Stimulated activated CD8-positive, alpha-beta memory T cell treated with anti-CD3 and anti-CD28 coated beads, Interleukin-15, amount 100 ng/mL, for 48 hours (primary cell): ENCODE data around the gene FAM184A.
"Not testable (repeated sequence)": the region's sequence is repeated elsewhere in the genome, so short reads cannot be mapped to it uniquely, and the experiment has no call there.

Source experiments
- DNase-seq, 2 donors: peaks; one replicate each; pipeline ENCODE4 v3.0.0-alpha.2; 2020; ENCODE audit warnings: low read depth in 2 of 2

The FAM184A gene, protein sequence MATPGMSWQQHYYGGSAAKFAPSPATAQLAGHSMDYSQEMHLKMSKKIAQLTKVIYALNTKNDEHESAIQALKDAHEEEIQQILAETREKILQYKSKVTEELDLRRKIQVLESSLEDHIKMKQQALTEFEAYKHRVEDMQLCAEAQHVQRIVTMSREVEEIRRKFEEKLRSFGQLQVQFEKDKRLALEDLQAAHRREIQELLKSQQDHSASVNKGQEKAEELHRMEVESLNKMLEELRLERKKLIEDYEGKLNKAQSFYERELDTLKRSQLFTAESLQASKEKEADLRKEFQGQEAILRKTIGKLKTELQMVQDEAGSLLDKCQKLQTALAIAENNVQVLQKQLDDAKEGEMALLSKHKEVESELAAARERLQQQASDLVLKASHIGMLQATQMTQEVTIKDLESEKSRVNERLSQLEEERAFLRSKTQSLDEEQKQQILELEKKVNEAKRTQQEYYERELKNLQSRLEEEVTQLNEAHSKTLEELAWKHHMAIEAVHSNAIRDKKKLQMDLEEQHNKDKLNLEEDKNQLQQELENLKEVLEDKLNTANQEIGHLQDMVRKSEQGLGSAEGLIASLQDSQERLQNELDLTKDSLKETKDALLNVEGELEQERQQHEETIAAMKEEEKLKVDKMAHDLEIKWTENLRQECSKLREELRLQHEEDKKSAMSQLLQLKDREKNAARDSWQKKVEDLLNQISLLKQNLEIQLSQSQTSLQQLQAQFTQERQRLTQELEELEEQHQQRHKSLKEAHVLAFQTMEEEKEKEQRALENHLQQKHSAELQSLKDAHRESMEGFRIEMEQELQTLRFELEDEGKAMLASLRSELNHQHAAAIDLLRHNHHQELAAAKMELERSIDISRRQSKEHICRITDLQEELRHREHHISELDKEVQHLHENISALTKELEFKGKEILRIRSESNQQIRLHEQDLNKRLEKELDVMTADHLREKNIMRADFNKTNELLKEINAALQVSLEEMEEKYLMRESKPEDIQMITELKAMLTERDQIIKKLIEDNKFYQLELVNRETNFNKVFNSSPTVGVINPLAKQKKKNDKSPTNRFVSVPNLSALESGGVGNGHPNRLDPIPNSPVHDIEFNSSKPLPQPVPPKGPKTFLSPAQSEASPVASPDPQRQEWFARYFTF

DNA sequence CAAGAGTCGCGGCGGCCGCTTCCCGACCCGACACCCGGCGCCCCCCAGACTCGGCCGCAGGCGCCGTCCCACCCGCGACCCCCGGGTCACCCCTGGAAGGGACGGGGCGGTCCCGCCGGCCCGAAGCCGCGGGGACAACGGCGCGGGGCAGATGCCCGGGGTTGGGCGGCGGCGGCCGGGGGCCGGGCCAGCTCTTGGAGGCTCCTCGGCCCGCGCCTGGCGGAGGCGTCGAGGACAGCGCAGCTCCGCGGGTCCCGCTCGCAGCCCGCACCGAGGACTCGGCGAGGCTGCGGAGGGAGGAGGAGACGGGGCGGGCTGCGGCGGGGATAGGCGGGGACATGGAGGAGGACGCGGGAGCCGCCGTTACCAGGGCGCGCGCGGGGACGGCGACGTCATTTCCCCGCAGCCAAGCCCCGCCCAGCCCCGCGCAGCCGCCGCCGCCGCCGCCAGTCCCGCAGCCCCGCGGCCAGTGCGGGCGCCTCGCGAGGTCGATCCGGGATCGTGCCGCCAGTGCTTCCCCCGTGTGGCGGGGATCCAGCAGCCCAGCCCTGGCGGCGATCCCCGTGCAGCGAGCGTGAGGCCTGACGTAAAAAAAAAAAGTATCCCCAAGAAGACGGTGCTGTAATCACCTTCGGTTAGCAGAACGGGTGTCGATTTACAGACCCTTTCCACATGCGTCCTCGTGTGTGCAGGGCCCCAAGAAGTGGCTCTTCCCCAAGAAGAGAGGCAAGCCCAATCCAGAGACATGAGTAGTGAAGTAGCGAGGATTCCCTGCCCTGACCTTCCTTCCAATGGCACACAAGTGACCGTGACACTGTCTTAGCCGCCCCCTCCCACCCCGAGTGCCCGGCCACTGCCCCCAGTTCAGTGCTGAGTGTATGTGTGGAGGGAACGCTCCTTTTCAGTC is at the start of gene FAM184A:
TSS of gene FAM184A (minus strand) at position 289 of the 907 bp plus-strand sequence. CDS start 365 bp downstream, outside the sequence.
- DNase-seq: peak; percentile 44 to 52

DNA sequence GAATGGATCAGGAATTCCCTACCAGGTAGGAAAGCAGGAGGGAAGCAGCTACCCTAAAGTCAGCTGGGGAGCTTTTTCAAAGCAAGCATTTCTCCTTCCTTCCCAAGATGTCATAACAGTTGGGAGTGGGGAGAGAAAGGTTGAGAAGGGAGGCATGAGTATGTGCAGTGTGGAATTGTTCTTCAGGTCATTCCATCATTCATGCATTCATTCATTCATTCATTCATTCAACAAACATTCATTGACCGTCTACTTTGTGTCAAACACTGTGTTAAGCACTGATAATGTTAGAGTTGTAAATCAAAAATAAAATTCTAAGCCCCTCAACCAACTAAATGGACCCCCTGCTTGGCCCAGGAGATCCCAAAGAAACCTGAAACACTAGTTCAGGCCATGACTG is 49.2 kb upstream of the FAM184A start:
- no peak for DNase-seq

DNA sequence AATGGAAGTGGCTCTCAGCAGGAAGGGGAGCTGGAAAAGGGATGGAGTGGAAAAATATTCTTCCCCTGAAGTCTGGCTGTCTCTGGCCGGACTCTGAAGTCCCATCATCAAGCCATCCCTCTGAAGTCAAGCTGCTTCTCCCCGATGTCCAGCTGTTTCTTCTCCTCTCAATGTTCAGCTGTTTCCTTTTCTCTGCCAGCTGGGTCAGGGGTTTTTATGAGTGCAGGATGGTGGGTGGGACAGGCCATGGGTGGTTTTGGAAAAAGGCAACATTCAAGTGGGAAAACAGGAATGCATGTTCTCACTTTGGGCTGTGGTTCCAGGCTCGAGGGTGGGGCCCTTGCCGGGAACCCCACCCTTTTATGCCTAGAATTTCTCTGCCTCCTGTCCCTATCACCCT is 48.4 kb upstream of the FAM184A start:
- no peak for DNase-seq

DNA sequence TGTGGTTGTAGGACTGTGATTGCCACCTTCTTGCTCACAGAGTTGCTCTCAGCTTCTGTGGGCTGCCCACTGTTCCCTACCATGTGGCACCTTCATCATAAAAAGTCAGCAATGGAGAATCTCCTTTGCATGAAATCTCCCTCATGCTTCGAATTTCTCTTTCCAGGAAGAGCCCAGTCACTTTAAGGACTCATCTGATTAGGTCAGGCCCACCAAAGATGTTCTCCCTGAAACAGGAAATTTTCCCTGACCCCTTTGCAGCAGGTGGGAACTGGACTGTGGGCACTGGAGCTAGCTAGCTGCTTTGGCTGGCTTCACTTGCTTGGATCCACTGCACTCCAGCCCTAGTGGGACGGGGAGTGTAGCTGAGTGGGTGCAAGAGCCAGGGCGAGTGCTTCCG is 47.7 kb upstream of the FAM184A start:
- no peak for DNase-seq

DNA sequence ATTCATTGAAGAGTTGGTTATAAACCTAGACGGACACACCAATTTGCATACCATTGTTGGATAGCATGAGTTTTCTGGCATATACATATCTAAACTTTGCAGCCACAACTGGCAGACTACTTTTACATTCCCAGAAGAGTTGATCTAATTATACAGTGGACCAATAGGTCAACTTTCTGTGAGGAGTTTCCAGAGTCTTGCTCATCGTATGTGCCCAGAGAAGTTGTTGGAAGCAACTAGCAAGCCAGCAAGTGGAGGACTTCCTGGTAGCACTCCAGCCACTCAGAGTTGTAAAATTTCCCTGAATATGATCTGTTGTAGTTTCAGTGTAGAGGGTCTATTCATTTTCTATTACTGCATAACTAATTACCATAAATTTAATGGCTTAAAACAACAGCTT is 47.1 kb upstream of the FAM184A start:
- DNase-seq: no peak

DNA sequence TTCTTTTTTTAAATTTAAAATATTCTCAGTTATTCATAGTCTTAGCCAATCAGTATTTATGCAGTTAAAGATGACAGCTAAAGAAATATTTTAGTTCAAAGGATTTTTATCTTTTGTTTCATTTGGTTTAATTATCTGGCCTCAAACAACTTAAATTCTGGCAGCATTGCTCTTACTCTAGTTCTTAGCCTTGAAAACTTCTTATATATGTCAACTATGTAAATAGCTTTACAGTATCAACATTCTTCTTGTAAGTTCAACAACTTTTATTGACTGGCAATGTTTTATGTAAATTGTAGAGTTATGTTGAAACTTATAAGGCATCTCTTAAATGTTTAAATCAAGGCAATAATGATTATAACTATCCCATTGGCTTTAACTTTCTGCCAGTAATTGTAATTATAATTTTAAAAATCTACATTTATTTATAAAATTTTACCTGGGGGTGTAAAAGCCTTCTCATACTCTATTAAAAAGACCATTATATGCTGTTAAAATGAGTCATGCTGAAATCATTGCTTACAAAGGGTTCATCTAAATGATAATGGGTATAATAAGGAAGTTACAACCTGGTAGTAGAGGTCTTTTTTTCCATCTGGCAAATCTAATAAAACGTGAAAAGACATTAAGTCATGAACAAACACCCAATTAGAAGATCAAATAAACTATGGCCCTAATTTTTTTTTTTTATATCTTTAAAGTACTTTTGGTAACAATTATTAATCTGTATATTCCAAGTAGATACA is 45.8 kb upstream of the FAM184A start:
- no peak for DNase-seq

DNA sequence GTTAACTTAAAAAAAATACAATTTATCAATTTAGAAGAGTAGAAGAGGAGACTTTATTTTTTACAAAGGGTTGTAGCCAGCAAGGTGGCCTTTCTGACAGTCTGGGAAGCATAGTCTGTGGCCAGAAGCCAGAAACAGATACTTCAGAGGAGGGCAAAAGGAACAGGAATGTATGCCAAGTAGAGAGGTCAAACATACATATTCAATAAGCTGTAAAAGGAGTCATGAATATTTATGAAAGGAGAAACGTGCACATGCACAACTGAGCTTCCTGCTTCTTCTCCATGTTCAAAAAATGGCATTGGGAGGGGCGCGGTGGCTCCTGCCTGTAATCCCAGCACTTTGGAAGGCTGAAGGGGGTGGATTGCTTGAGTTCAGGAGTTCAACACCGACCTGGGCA is 43.9 kb upstream of the FAM184A start:
- DNase-seq: no peak

DNA sequence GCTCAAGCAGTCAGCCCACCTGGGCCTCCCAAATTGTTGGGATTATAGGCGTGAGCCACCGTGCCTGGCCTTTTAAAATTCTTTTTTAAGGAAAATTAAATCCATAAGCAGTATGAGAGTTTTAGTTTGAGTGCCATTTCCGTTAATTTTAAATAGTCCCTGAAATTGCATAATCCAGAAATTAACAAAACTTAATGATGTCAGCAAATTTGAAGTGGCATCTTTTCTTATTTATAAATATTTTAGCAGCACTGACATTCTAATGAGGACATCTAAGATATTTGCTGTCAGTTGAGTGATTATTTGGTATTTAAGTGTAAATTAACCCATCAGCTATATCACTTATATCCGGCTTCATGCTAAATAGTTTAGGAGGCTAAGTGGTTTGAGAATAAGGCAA is 42.9 kb upstream of the FAM184A start:
- no peak for DNase-seq

DNA sequence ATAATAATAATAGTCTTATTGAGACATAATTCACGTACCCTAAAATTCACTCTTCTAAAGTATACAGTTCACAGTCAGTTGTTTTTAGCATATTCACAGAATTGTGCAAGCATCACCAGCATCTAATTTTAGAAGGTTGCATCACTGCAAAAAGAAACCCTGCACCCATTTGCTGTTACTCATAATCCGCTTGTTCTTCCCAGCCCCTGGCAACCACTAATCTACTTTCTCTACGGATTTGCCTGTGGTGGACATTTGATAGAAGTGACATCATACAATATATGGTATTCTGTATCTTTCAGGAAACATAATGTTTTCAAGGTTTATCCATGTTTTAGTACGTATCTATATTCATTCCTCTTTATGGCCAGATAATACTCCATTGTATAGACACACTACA is 41.5 kb upstream of the FAM184A start:
- no peak for DNase-seq

DNA sequence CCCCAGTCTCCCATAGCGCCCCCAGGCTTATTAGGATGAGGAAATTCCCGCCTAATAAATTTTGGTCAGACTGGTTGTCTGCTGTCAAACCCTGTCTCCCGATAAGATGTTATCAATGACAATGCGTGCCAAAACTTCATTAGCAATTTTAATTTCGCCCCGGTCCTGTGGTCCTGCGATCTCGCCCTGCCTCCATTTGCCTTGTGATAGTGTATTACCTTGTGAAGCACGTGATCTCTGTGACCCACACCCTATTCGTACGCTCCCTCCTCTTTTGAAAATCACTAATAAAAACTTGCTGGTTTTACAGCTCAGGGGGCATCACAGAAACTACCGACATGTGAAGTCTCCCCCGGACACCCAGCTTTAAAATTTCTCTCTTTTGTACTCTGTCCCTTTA is 40.6 kb upstream of the FAM184A start:
- DNase-seq: not testable (repeated sequence)

DNA sequence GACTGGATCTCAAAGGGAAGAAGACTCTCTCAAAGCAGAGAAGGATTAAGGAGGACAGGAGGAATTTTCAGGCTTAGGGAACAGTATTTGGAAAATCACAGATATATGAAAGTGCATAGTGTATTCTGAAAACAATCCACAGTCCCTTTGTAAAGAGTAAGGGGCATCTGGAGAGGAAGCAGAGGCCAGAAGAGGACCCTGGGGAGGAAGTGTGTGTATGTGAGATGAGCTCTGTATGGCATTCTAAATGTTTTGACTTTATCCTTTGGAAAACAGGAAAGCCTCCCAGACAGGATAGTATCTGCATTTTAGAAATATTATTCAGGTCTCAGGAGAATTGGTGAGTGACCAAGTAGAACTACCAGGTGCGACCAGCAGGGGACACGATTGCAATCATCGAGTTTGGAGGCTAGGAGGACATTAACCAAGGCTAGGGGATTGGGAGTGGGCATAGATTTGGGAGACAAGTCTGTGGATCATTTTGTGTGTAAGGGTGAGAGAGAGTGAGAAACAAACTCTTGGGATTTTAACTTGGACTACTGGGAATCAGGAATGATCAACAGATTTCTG is 38.3 kb upstream of the FAM184A start:
- no peak for DNase-seq

DNA sequence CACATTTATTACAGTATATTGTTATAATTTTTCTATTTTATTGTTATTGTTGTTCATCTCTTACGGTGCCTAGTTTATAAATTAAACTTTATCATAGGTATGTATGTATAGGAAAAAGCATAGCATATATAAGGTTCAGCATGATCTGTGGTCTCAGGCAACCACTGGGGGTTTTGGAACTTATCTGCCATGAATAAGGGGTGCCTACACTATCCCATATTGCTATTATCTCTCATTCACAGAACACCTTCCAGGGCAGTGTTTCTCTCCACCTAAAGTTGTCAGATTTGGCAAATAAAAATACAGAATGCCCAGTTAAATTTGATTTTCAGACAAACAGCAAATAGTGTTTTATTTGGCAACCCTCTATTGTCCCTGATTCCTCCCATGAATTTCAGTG is 35.5 kb upstream of the FAM184A start:
- no peak for DNase-seq

DNA sequence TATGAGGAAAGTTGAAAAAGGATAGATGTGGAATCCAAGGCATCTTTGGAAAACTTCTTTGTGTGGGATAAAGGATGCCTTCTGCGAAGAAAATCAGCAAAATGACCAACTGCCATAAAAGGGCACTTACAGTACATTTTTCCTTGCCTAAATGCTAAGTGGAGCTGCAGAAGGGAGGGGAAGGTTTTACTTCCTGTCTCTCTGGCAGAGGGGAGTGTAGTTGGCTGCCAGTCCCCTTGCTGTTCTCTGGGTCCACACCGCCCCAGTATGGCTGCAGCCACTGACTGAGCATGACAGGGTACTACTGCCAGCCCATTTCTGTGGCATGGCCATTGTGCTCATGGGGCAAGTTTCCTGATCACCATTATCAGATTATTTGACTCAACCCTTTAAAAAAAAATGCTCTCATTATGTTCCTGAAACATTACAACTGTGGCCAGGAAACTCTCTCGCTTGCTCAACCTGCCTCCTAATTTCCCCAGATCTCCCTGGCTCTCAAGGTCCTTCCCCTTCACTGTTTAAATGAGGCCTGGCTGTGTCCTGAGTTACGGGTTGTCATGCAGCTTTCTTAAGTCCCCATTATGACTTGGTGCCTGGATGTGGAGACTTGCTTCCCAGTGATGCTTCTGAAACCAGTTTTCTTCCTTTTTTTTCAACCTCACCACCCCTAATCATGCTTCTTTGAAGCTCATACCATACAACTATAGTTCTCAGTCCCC is 34.5 kb upstream of the FAM184A start:
- DNase-seq: no peak

DNA sequence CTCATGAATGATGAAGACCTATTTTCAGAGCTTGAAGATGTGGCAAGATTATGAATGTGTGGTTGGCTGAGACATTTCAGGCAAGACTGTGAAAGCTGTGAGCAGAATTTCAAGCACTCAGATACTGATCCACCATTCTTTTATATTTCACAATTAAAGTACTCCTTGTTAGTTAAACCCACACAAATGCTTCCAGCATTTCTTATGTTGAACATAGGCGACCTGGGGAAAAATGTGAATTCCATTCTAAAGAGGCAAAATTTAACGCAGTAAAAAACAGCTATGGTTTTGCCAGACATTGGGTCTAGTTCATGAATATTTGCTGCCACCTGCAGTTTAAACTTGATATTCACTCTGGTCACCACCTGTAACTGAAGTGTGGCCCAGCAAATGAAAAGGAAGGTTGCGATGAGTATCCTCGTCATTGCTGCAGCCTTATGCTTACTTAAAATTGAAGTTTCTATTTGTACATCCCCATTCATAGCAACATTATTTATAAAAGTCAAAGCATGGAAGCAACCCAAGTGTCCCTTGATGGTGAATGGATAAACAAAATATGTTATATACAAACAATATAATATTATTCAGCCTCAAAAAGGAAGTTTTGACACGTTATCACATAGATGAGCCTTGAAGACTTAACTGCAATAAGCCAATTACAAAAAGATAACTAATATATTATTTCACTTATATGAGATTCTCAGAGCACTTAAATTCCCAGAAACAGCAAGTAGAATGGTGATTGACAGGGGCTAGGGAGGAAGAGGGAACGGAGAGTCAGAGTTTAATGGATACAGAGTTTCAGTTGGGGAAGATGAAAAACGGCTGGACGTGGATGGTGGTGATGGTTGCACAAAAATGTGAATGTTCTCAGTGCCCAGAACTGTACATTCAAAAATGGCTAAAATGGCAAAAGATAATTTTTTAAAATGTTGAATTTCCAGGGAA is 32.4 kb upstream of the FAM184A start:
- DNase-seq: no peak

DNA sequence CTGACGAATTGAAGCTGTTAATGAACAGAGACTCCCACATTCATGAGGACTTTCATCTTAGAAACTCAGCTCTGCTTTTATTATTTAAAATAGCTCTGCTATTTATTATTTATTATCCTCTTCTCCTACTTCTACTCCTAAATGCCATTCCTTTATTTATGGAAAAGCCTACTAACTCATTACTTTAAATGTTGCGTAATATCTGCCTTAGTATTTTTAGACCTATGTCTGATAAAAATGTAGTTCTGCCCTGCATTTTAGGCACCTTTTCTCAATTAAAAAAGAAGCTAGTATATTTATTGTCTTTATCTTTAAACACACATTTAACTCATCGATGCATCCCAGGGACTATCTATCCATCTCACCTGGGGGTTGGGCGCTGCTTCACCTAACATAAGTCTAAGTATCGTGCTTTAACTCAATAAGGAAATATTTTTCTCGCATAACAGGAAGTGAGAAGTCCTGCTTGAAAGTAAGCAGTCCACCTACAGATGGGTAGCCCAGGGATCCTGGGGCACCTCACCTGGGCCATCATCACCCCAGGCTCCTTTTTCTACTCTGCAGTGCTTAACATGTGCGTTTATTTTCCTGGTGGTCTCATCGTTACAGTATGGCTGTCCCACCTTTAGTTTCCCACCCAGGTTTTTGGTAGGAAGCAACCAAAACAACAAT is 31.3 kb upstream of the FAM184A start:
- no peak for DNase-seq

DNA sequence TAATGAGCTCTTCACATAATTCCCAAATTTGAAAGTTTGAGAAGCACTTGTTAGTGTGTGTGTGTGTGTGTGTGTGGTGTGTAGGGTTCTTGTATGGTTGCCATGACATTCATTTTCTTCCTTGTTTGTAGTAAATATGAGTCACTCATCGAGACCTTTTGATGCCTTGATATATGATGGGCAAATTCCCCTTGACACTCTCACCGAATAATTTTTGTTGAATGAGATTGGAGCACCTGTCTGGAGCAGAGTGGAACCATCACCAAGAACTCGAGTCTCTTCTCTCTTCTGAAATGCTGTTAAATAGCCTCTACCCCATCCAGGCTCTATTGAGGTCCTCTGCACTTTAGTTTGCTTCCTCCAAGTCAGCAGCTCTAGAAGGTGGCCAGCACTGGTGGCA is 29.6 kb upstream of the FAM184A start:
- no peak for DNase-seq

DNA sequence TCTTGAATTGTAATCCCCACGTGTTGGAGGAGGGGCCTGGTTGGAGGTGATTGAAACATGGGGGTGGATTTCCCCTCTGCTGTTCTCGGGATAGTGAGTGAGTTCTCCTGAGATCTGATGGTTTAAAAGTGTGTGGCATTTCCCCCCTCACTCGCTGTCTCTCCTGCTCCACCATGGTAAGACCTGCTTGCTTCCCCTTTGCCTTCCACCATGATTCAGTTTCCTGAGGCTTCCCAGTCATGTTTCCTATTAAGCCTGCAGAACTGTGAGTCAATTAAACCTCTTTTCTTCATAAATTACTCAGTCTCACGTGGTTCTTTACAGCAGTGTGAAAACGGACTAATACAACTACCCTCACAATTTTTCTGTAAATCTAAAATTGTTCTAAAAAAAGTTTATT is 26.8 kb upstream of the FAM184A start:
- no peak for DNase-seq

DNA sequence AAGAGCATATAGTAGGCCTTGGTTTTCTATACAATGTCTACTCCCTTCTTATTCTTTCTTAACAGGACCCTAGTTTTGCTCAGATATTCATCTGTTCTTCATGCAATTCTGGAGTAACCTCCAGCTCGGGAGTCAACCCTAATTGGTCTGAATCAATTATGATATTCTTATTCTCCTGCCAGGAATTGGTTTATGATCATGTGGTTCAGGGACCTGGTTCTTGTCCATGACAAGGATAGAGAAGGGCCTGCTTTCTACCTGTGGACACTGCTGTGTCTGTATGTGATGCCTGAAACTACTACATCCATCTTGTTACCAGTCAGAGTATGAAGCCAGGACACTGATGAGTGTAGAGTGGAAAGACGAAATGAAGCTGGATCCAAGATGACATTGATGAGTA is 24.4 kb upstream of the FAM184A start:
- no peak for DNase-seq
